GM10266 (cell line): Measurements from ENCODE around the gene MTRF1.

Source experiments
- DNase-seq: peaks from one replicate; pipeline ENCODE4 v3.0.0; 2012; ENCODE audit errors: extremely low spot score
- CTCF ChIP-seq: IDR thresholded peaks from 2 replicates; pipeline ENCODE4 v1.5.1; 2012; ENCODE audit warnings: mild to moderate bottlenecking, low read depth; ENCODE audit not compliant: control insufficient read depth, insufficient read depth; ENCODE audit errors: missing control alignments

MTRF1 gene

DNA sequence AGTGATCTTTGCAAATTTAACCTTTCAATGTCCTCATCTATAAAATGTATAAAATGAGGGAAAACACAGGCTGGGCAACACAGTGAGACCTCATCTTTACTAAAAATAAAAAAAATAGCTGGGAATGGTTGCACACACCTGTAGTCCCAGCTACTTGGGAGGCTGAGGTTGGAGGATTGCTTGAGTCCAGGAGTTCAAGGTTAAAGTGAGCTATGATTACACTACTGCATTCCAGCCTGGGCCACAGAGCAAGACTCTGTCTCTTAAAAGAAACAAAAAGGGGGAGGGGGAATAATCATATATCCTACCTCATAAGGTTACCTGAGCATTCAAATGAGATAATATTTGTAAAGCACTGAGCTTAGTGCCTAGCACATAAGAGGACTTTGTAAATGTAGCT is 5.8 kb downstream of the MTRF1 start:
- TF ChIP-seq CTCF = no peak
- no peak for DNase-seq

- no peak for TF ChIP-seq CTCF
- DNase-seq = no peak
Measured at GRCh38 chr13:41254902-41255301, 8.5 kb downstream of the MTRF1 start.

- no peak for TF ChIP-seq CTCF
- no peak for DNase-seq
Measured at GRCh38 chr13:41250993-41251392, 12.4 kb downstream of the MTRF1 start.

- DNase-seq = no peak
- TF ChIP-seq CTCF = no peak
Measured at GRCh38 chr13:41246969-41247680, 16.3 kb downstream of the MTRF1 start.

GRCh38 chr13:41244556-41244955 is 18.8 kb downstream of the MTRF1 start:
- TF ChIP-seq CTCF = no peak
- no peak for DNase-seq

GRCh38 chr13:41241626-41242025 is 21.8 kb downstream of the MTRF1 start:
- no peak for TF ChIP-seq CTCF
- no peak for DNase-seq

DNA sequence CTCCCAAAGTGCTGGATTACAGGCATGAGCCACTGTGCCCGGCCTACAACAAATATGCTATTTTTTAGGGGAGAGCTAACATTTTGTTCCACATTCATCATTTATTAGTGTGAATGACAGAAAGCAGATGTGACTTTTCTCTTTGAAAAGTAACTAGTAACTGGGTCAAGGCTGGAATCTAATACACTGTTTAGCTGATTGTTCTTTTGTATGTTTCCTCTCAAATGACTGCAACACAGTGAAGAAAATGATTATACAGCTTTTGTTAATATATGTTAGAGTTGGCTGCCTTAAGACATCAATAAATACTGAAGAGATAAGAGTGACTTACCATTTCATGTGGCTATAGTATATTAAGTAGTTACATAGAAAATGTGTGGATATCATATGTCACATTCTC is 27.0 kb downstream of the MTRF1 start:
- no peak for TF ChIP-seq CTCF
- DNase-seq = no peak
